GM19455 (cell line): ENCODE data around the gene CANX.

ENCODE experiments used
- ATAC-seq: cut with Tn5 transposase; IDR thresholded peaks from one replicate; pipeline ENCODE4 v1.9.1; 2021; ENCODE audit not compliant: unreplicated experiment

Gene CANX

DNA sequence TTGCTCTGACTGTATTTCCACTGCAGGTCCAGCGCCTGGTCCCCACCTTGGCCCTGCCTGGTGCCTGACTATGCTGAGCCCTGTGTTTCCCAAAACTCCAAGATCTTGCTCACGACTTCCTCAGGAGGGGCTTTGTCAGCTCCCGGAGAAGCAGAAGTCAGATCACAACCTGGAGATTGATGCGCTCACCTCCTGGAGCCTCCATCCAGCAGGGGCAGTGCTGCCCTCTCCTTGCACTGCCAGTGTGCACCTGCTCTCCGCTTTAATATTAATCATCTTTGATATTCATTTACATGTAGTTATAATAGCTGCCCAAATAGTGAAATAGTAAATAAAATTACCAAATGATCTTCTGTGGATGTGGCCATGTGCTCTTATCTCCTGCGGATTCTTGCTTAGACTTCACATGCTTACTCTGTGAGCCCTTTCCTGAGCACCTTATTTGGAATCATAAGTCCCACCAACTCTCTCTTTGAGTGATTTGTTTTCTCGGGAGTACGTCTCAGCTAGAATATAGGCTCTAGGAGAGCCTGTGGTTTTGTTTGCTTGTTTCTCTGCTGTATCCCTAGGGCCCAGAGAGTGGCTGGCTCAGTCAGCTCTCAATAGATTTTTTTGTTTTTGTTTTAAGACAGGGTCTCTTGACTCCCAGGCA is 51.2 kb downstream of the CANX start:
- ATAC-seq = no peak

DNA sequence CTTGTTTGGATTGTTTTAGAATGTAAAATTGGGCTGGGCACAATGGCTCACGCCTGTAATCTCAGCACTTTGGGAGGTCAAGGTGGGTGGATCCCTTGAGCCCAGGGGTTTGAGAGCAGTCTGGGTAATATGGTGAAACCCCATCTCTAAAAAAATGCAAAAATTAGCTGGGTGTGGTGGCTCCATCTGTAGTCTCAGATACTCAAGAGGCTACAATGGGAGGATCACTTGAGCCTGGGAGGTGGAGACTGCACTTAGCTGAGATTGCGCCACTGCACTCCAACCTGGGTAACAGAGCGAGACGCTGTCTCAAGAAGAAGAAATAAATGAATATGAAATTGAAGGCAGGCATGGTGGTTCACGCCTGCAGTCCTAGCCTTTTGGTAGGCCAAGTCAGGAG is 55.2 kb downstream of the CANX start:
- ATAC-seq = no peak

DNA sequence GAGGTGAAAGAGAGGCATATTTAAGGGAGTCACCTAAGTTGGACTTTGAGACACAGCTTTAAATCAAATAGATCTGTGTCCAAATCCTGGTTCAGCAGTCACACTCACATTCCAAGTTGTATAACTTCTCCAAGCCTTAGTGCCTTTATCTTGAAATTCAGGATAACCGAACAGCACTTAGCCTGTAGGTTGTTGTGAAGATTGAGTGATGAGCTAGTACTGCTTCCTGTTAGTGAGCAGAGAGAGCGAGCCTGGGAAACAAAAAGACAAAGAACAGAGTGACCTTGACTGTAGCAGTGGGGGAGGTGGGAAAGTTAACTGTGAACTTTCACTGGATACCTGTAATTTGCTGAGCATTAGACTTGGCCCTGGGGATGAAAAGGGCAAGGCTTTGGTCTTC is 56.3 kb downstream of the CANX start:
- no peak for ATAC-seq

DNA sequence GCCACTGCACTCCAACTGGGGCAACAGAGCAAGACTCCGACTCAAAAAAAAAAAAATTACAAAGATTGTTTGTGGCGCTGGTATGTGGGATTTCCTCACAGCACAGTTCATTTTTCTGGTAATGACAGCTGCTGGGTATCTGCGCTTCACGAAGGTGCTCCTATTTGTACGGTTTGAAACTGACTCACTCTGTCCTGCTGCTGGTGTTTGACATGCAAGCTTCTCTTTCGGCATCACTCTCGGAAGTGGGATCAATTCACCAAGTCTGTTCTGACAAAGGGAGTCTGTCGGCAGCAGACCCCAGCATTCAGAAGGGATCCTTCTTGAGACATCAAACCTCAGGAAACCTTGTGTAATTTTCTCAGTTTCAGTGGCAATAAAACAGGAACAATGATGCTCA is 60.2 kb downstream of the CANX start:
- ATAC-seq = no peak

DNA sequence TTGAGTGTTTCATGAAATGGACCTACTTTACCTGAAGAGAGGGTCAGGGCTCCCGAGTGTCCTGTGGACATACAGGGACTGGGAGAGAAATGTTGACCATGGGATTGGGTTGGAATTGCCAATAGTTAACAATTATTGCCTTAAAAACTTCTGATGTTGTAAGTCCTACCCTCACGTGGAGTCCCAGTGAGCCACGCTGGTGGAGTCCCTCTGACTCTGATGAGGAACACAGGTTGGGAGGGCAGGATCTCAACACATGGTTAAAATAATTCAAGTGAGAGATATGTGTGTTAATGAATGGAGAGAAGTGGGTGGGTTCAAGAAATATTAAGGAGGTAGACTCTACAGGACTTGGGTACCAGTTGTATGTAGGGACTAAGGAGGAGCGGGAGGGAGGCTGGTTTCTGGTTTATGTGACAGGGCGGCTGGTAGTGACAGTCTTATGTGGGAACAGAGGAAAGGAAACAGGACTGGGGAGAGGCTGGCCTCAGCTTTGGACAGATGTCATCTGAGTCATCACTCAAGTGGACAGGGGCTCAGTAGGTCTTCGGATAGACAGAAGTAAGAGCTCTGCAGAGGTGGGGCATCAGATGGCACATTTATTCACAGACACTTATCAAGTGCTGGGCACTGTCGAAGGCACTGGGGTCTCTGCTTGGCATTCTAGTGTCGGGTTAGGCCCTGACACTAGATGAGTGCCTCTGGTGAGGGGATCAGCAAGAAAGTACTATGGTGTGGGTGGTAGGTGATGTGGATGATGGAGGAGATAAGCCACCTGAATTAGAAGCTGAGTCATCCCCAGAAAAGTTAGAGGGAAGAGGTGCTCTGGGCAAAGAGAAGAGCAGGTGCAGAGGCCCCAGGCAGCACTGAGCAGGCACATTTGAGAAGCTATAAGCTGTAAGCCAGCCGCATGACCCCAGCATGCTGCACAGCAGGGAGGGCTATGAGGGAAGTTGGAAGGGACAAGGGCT is 61.1 kb downstream of the CANX start:
- peak; percentile 39 for ATAC-seq

DNA sequence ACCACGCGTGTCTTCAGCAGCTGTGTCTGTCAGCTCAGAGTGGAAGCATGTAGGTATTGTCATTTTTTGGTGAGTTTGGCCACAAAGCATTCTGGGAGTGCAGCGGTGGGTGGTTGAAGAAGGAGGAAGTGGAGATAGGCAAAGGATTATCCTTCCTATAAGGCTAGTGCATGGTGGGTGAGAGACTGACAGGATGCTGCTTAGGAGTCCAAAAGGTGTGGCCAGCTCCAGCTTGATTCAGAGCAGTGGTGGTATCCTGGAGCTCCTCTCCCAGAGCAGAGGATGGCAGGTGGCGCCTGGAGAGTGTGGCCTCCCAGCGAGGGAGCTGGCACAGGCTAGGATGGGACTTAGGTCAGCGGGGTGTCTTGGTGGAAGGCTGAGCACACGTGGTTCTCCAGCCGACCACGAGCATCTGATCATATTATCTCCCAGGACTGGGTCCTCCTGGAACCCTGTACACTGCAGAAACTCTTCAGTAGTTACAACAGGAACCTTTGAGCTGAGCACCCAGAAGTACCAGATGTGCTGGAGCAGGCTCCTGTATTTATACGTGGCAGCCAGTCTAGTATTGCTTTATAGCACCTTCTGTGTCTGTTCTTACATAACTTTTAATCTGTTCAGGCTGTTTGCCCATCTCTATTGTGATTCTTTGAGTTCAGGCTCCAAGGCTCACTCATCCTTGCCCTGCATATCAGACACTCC is 63.5 kb downstream of the CANX start:
- no peak for ATAC-seq

DNA sequence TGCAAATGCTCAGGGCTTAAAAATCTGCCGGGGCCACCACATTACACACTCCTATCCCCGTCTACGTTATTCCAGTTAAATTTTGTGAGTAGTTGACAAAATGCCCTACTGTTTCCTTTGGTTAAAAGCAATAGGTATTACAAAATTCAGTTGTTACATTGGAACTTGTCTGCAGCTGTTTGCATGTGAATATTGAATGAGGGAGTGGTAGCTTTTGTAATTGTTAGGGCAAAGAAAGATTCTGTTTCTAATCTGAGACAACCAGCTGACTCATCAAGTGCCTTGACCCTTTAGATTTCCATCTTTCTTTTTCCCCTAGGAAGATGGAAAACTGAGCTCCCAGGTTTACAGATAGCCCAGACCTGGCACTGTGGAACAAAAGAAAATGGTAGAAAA is 64.0 kb downstream of the CANX start:
- ATAC-seq = no peak

DNA sequence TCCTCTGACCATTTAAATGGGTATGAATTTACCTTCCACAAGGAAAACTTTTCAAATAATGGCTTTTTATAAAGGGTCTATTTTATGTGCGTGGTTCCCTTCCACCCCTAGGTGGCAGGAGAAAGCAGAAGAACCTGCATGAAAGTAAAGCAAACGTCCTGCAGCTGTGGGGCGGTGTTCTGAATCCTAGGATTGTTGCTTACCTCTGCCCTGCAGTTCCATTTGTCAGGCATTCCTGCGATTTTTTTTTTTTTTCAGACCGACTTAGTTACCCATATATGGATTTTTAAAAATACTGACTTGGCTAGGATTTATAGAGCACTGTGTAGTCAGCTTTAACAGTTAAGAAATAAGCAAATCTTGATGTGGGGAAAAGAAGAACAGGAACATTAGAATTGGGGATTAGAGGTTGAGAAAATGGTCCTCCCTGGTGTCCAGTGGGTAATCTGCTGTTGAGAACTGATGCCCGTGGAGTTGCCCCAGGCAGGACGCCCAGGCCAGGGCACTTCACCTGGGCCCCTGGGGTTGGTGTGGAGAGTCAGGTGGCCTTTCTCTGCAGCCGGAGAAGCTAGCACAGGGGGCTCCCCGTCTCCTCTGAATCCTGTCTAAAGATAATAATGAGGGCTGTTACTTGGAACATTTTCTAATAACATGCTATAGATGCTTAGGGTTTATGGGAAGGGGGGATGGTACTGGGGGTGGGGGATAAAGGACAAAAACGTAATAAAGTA is 64.6 kb downstream of the CANX start:
- no peak for ATAC-seq

DNA sequence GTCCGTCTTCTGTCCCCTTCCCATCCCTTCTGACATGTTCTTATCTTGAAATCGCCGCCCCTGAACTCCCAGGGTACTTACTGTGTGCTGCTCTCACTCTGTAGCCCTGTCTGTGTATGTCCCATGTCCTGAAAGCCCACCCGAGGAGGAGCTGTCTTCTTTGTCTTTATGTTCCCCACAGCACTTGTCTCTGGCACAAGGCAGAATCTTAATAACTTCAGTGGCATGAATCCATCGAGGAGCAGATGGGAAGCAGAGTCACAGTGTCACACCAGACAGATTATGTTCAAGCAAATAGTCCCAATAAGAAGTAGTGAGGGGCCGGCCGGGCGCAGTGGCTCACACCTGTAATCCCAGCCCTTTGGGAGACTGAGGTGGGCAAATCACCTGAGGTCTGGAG is 65.3 kb downstream of the CANX start:
- ATAC-seq = no peak

DNA sequence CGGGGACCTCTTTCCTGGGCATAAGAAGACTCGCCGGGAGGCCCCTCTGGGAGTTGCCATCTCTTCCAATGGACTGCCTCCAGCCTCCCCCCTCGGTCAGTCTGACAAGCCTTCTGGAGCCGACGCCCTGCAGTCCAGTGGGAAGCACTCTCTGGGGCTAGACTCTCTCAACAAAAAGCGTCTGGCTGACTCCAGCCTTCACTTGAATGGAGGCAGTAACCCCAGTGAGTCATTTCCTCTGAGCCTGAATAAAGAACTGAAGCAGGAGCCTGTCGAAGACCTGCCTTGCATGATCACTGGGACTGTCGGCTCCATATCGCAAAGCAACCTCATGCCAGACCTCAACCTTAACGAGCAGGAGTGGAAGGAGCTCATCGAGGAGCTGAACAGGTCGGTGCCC is 66.6 kb downstream of the CANX start:
- no peak for ATAC-seq

DNA sequence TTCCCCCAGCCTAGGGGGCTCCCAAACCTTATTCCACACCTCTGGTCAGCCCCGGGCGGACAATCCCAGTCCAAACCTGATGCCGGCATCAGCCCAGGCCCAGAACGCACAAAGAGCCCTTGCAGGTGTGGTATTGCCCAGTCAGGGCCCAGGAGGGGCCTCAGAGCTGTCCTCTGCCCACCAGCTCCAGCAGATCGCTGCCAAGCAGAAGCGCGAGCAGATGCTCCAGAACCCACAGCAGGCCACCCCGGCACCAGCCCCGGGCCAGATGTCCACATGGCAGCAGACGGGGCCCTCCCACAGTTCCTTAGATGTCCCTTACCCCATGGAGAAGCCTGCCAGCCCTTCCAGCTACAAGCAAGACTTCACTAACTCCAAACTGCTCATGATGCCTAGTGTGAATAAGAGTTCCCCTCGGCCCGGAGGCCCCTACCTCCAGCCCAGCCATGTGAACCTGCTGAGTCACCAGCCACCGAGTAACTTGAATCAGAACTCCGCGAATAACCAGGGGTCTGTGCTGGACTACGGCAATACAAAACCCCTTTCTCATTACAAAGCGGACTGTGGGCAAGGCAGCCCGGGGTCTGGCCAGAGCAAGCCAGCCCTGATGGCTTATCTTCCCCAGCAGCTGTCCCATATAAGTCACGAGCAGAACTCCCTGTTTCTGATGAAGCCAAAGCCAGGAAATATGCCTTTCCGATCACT is 67.4 kb downstream of the CANX start:
- ATAC-seq = no peak

DNA sequence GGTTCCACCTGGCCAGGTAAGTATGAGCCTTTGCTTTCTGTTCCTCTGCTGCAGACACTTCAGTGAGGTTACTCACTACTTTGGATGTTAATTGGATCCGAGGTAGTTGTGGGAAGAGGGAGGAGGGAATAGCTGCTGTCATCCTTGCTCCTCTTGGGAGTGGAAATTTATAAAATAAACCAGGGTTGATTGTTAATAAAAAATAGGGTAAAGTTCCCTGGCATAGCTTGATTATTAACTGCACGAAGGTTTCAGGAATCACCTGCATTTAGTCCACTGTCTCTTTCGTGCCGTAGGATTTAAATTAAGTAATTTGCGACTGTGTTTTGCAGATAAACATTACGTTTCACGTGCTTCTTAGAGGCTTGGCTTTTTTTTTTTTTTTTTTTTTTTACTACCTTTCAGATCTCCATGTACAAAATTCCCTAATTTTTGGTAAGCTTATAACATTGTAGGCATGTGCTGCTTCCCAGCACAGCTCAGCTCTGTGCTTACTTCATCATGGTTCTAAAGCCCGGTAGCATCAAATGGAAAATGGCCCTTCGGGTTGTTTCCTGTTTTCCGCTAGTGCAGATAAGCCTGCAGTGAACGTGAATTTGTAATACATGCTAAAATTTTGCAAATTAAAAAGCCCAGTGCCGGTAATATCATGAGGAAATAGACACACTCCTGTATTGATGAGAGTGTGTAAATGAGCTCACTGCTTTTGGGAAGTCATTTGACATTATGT is 68.1 kb downstream of the CANX start:
- no peak for ATAC-seq

DNA sequence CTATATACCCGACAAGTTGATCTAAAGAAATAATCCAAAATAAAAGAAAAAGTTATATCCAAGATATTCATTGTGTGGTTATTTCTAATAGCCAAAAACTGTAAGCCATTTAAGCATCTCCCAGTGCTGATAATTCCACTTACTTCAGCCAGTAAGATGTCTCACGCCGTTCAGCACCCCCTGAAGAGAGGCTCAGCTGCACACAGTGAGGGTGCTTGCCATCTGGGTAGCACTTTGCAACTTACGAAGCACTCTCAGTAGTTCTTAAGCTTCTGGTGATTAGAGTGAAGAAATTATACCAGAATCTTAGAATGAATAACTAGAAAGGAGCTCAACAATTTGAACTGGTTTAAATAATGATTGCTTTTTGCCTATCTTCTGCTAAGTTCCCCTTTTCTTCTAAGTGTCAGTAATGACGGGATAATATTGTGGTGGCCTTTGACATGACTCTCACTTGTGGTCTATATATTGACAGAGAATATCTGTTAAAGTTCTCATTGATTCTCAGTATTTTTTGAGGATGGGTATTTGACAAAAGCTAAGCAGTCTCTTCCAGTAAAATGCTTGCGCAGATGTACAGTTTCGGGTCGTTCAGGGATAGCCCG is 68.8 kb downstream of the CANX start:
- ATAC-seq = no peak

DNA sequence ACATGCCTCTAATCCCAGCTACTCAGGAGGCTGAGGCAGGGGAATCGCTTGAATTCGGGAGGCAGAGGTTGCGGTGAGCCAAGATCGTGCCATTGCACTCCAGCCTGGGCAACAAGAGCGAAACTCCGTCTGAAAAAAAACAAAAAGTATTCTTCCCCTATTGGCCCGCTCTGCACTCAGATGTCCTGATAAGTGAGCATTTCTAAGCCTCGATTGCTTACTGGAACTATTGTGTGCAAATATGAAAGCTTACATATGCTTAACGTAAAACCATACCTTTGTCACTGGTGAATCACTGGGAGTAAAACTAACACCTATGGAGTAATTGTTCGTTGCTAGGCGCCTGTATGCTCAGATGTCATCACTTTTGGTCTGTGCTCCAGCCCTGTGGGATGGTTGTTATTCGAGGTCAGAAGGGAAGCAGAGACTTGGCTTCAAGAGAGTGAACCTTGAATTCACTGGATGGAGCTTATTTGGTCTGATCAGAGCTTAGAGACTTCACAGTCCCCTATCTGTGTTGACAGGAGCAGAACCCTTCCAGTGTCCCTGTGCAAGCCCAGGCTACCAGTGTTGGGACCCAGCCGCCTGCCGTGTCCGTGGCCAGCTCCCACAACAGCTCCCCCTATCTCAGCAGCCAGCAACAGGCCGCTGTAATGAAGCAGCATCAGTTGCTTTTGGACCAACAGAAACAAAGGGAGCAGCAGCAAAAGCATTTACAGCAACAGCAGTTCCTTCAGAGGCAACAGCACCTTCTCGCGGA is 69.7 kb downstream of the CANX start:
- no peak for ATAC-seq

DNA sequence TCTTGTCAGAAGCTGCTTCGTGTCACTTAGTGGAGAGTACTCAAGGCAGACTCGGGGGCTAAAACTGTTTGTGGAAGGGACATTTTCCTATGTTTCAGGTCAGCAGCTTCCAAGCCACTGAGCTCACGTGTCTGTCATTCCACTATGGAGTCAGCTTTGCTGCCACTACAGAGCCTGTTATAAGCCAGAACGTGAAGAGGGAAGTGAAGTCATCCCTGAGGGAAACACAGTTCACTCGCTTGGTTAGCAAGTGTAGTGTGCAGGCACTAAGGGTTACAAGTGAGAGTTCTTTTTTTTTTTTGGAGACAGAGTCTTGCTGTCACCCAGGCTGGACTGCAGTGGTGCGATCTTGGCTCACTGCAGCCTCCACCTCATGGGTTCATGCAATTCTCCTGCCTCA is 70.5 kb downstream of the CANX start:
- ATAC-seq = no peak

DNA sequence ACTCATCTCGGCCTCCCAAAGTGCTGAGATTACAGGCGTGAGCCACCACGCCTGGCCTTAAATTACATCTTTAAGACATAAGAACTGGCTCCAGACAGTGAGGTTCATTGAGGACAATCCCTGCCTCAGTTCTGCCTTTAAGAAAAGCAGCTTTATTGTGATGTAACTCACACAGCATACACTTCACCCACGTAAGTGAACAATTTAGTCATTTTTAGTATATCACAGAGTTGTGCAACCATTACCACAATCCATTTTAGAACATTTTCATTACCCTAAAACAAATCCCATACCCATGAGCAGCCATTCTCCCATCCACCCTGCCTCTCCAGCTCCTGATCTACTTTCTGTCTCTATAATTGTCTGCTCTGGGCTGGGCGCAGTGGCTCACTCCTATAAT is 71.0 kb downstream of the CANX start:
- no peak for ATAC-seq

DNA sequence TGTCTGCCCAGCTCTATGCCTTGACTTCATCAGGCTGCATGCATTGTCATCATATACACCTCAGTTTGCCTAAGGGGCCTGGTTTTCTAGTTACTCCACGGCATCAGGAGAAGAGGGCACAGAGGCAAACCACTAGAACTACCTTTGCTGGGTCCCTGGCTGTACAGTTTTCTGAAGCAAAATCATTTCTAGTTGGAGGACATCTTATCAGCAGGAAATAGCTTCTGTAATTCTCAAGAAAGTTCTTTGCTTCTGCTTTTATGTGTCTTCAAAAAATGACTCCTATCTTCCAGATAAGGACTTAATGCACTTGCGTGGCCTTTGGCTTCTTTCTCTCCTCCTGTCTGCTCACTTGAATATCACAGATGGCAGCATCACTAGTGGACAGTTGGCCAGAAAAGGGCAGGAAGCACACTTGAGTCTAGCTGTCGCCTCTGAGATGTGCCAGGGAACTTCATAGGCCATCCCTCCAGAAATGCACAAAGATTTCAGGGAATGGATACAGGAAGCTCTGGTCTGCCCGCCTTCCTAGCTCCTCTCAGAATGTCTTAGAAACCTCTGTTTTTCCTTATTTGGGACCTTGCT is 72.6 kb downstream of the CANX start:
- no peak for ATAC-seq

DNA sequence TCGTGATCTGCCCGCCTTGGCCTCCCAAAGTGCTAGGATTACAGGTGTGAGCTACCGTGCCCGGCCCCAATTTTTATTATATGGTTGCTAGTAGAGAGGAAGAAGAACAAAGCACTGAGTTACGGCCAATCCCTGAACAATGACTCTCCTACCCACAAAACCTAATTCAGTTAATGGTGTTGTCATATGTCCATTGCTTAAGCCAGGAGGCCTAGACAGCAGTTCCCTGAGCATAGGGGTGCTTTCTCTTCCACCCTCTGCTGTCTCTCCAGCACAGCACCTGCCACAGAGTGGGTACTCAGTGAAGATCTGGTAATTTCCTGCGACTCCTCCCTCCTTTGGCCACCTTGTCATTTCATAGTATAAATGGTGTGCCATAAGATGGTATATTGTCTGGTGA is 73.6 kb downstream of the CANX start:
- no peak for ATAC-seq

DNA sequence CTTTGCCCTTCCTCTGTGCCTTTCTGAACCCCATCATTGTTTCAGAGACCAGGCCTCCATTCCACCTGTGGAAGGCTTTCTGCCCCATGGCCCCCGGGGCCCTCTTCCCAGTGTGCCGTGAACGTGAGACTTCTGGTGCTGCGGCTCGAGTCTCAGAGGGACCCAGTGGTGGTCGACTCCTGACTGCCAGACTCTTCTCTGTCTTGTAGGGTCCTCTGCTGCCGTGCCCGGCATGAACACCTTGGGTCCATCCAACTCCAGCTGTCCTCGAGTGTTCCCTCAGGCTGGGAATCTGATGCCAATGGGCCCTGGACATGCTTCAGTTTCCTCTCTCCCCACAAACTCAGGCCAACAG is 74.9 kb downstream of the CANX start:
- ATAC-seq = no peak
